GM18519 (cell line): ENCODE data around the gene EP400.
A peak's percentile ranks its signal among the peaks of the same experiment; 100 is the strongest.

Source experiments
- ATAC-seq: cut with Tn5 transposase; IDR thresholded peaks from one replicate; pipeline ENCODE4 v1.9.1; 2021; ENCODE audit warnings: mild to moderate bottlenecking, moderate library complexity; ENCODE audit not compliant: unreplicated experiment, low FRiP score

The EP400 gene

GRCh38 chr12:131912518-131913274 lies 37.0 kb upstream of the EP400 start:
- ATAC-seq: no peak

GRCh38 chr12:131913666-131914065 lies 36.1 kb upstream of the EP400 start:
- no peak for ATAC-seq

- no peak for ATAC-seq
Measured at GRCh38 chr12:131914179-131914702, 35.5 kb upstream of the EP400 start.

- no peak for ATAC-seq
Measured at GRCh38 chr12:131915000-131915689, 34.6 kb upstream of the EP400 start.

GRCh38 chr12:131915823-131916222 lies 33.9 kb upstream of the EP400 start:
- no peak for ATAC-seq

- ATAC-seq: no peak
Measured at GRCh38 chr12:131916306-131917138, 33.2 kb upstream of the EP400 start.

GRCh38 chr12:131917139-131917710 lies 32.5 kb upstream of the EP400 start:
- no peak for ATAC-seq

GRCh38 chr12:131917711-131918306 lies 31.9 kb upstream of the EP400 start:
- no peak for ATAC-seq

- ATAC-seq: no peak
Measured at GRCh38 chr12:131918311-131919050, 31.3 kb upstream of the EP400 start.

GRCh38 chr12:131919051-131919347 lies 30.7 kb upstream of the EP400 start:
- no peak for ATAC-seq

GRCh38 chr12:131919366-131920156 lies 30.2 kb upstream of the EP400 start:
- no peak for ATAC-seq

GRCh38 chr12:131920157-131920508 lies 29.6 kb upstream of the EP400 start:
- no peak for ATAC-seq

GRCh38 chr12:131920902-131921840 lies 28.6 kb upstream of the EP400 start:
- no peak for ATAC-seq

GRCh38 chr12:131921866-131922769 lies 27.6 kb upstream of the EP400 start:
- no peak for ATAC-seq

- ATAC-seq: no peak
Measured at GRCh38 chr12:131922772-131923171, 27.0 kb upstream of the EP400 start.

GRCh38 chr12:131923260-131923659 lies 26.5 kb upstream of the EP400 start:
- ATAC-seq: peak; percentile 52
